ENCODE data around the gene ZNF831.

Gene ZNF831

GRCh38 chr20:59145247-59145923 is 18.2 kb upstream of the ZNF831 start:
- Histone ChIP-seq H3K27ac (ENCODE audit: low read depth, low read length) (no peak overlapping the region), H3K9me3 (ENCODE audit: control insufficient read depth, insufficient read depth, low read length) (no peaks in the 10 kb centered on the region), H3K36me3 (ENCODE audit: control insufficient read depth, low read length) (no peaks in the 10 kb centered on the region), H3K9me2 (replicated peaks; ENCODE audit: control insufficient read depth, low read length) (no peaks in the 10 kb centered on the region), H4K20me1 (ENCODE audit: control insufficient read depth, insufficient read depth, low read depth, low read length) (no peaks in the 10 kb centered on the region), H3K4me1 (ENCODE audit: control insufficient read depth, low read length) (peaks cover 16% of the 10 kb centered on the region), H3K4me3 (ENCODE audit: low read length) (no peak overlapping the region), H3K4me2 (ENCODE audit: low read length) (no peak overlapping the region), H3F3A (ENCODE audit: control insufficient read depth, insufficient read depth) (no peaks in the 10 kb centered on the region), H3K79me2 (ENCODE audit: control insufficient read depth, low read length) (no peaks in the 10 kb centered on the region), H3K27me3 (ENCODE audit: control insufficient read depth, low read length) (no peaks in the 10 kb centered on the region)
- TF ChIP-seq CTCF (IDR thresholded peaks at IDR 0.05; ENCODE audit: low read depth, low read length, poor library complexity, severe bottlenecking) (no peak), EZH2phosphoT487 (IDR thresholded peaks at IDR 0.05; ENCODE audit: borderline replicate concordance, low read length) (no peak)

- H3K9me3 ChIP-seq (ENCODE audit: control insufficient read depth, insufficient read depth, low read length), result no peaks in the 10 kb centered on the region
- H3K4me2 ChIP-seq (ENCODE audit: low read length), result no peak overlapping the region
- H3K4me1 ChIP-seq (ENCODE audit: control insufficient read depth, low read length), result peaks cover 17% of the 10 kb centered on the region
- H3F3A ChIP-seq (ENCODE audit: control insufficient read depth, insufficient read depth), result no peaks in the 10 kb centered on the region
- H3K9me2 ChIP-seq (replicated peaks; ENCODE audit: control insufficient read depth, low read length), result no peaks in the 10 kb centered on the region
- H4K20me1 ChIP-seq (ENCODE audit: control insufficient read depth, insufficient read depth, low read depth, low read length), result no peaks in the 10 kb centered on the region
- TF ChIP-seq CTCF (IDR thresholded peaks at IDR 0.05; ENCODE audit: low read depth, low read length, poor library complexity, severe bottlenecking) (no peak), EZH2phosphoT487 (IDR thresholded peaks at IDR 0.05; ENCODE audit: borderline replicate concordance, low read length) (no peak)
- H3K79me2 ChIP-seq (ENCODE audit: control insufficient read depth, low read length), result no peaks in the 10 kb centered on the region
- no peaks in the 10 kb centered on the region for H3K27me3 ChIP-seq (ENCODE audit: control insufficient read depth, low read length)
- no peak overlapping the region for H3K4me3 ChIP-seq (ENCODE audit: low read length)
- no peaks in the 10 kb centered on the region for H3K36me3 ChIP-seq (ENCODE audit: control insufficient read depth, low read length)
- H3K27ac ChIP-seq (ENCODE audit: low read depth, low read length), result no peak overlapping the region
Observed at GRCh38 chr20:59145924-59146779, 17.5 kb upstream of the ZNF831 start.

GRCh38 chr20:59146780-59147565 is 16.6 kb upstream of the ZNF831 start:
- Histone ChIP-seq H3K27me3 (ENCODE audit: control insufficient read depth, low read length) (no peaks in the 10 kb centered on the region), H3K4me1 (ENCODE audit: control insufficient read depth, low read length) (peaks cover 17% of the 10 kb centered on the region), H4K20me1 (ENCODE audit: control insufficient read depth, insufficient read depth, low read depth, low read length) (no peaks in the 10 kb centered on the region)

More at GRCh38 chr20:59146780-59147565, 16.6 kb upstream of the ZNF831 start:
- Histone ChIP-seq H3K9me2 (replicated peaks; ENCODE audit: control insufficient read depth, low read length) (no peaks in the 10 kb centered on the region), H3K79me2 (ENCODE audit: control insufficient read depth, low read length) (no peaks in the 10 kb centered on the region), H3K4me2 (ENCODE audit: low read length) (no peak overlapping the region), H3K9me3 (ENCODE audit: control insufficient read depth, insufficient read depth, low read length) (no peaks in the 10 kb centered on the region), H3K36me3 (ENCODE audit: control insufficient read depth, low read length) (no peaks in the 10 kb centered on the region), H3K27ac (ENCODE audit: low read depth, low read length) (no peak overlapping the region), H3F3A (ENCODE audit: control insufficient read depth, insufficient read depth) (no peaks in the 10 kb centered on the region), H3K4me3 (ENCODE audit: low read length) (no peak overlapping the region)
- TF ChIP-seq CTCF (IDR thresholded peaks at IDR 0.05; ENCODE audit: low read depth, low read length, poor library complexity, severe bottlenecking) (no peak), EZH2phosphoT487 (IDR thresholded peaks at IDR 0.05; ENCODE audit: borderline replicate concordance, low read length) (no peak)
